CD14-positive monocyte (primary cell): Measurements from ENCODE around the gene ZNF57. TPM values are rescaled to one million over a fixed set of nuclear protein-coding genes. Genes with fewer than 3 reads are reported as not detected.

Experiments used
- DNase-seq, 3 donors: peaks; one replicate each; pipeline ENCODE4 v3.0.0-alpha.2; 2011 to 2022
- H2AFZ ChIP-seq: 2 replicates; pipeline ENCODE4 v1.6.0; 2012; ENCODE audit warnings: mild to moderate bottlenecking, low read depth, low read length, inconsistent platforms; ENCODE audit not compliant: insufficient read depth, poor library complexity, severe bottlenecking
- H3K27ac ChIP-seq, 2 donors: 1 replicate in 1 of 2; 2 replicates in 1 of 2; pipeline ENCODE4 v1.5.1; 2012 to 2013; ENCODE audit warnings: low read length in 2 of 2, control low read depth in 1 of 2, inconsistent platforms in 1 of 2, low read depth in 1 of 2, mild to moderate bottlenecking in 1 of 2
- H3K27me3 ChIP-seq, 2 donors: one replicate each; pipeline versions ENCODE4 v1.6.0 to v1.6.1; 2011 to 2013; ENCODE audit warnings: low read length in 2 of 2; ENCODE audit not compliant: control insufficient read depth in 2 of 2, insufficient read depth in 2 of 2
- H3K36me3 ChIP-seq, 2 donors: replicated peaks in 1 of 2; 1 replicate in 1 of 2; 2 replicates in 1 of 2; pipeline versions ENCODE4 v1.5.1 to v1.6.1; 2012 to 2013; ENCODE audit warnings: low read length in 2 of 2, control low read depth in 1 of 2, inconsistent platforms in 1 of 2, mild to moderate bottlenecking in 1 of 2; ENCODE audit not compliant: insufficient read depth in 2 of 2, control insufficient read depth in 1 of 2
- H3K4me1 ChIP-seq, 2 donors: 1 replicate in 1 of 2; 2 replicates in 1 of 2; pipeline versions ENCODE4 v1.5.1 to v1.6.1; 2012 to 2013; ENCODE audit warnings: low read length in 2 of 2, control low read depth in 1 of 2, inconsistent platforms in 1 of 2, mild to moderate bottlenecking in 1 of 2, moderate library complexity in 1 of 2; ENCODE audit not compliant: insufficient read depth in 2 of 2, control insufficient read depth in 1 of 2
- H3K4me2 ChIP-seq: replicated peaks from 2 replicates; pipeline ENCODE3; 2012; ENCODE audit warnings: low read length, moderate library complexity, mild to moderate bottlenecking; ENCODE audit not compliant: poor library complexity, severe bottlenecking; ENCODE audit errors: extremely low read depth
- H3K4me3 ChIP-seq, 3 experiments: fragments of 200-600 bp in 1 of 3; sonication (generic) in 1 of 3; replicated peaks in 1 of 3; 1 replicate in 2 of 3; 2 replicates in 1 of 3; pipeline ENCODE4 v1.5.1; 2011 to 2013; ENCODE audit warnings: low read length in 3 of 3, mild to moderate bottlenecking in 3 of 3, control low read depth in 2 of 3, low read depth in 2 of 3, inconsistent platforms in 1 of 3, moderate library complexity in 1 of 3
- H3K79me2 ChIP-seq: 2 replicates; pipeline ENCODE4 v1.6.0; 2012; ENCODE audit warnings: mild to moderate bottlenecking, control low read depth, inconsistent platforms, low read length, moderate library complexity; ENCODE audit not compliant: insufficient read depth
- H3K9ac ChIP-seq: 2 replicates; pipeline ENCODE4 v1.6.0; 2017; ENCODE audit warnings: low read length, mild to moderate bottlenecking; ENCODE audit not compliant: insufficient read depth, poor library complexity, severe bottlenecking
- H3K9me3 ChIP-seq, 2 donors: replicated peaks in 1 of 2; 1 replicate in 1 of 2; 2 replicates in 1 of 2; pipeline versions ENCODE4 v1.5.1 to v1.6.1; 2012 to 2013; ENCODE audit warnings: low read length in 2 of 2, control low read depth in 1 of 2; ENCODE audit not compliant: control insufficient read depth in 1 of 2, insufficient read depth in 1 of 2
- H4K20me1 ChIP-seq: 2 replicates; pipeline ENCODE4 v1.6.0; 2012; ENCODE audit warnings: mild to moderate bottlenecking, low read length, control low read depth, moderate library complexity; ENCODE audit not compliant: insufficient read depth
- H3K27ac Mint-ChIP-seq, 7 donors: one replicate each; pipeline ENCODE4 v1.8.0; 2020; ENCODE audit warnings: mild to moderate bottlenecking in 7 of 7, mixed read lengths in 7 of 7, moderate library complexity in 6 of 7, inconsistent platforms in 2 of 7
- H3K27me3 Mint-ChIP-seq, 3 donors: one replicate each; pipeline ENCODE4 v1.8.0; 2021 to 2022; ENCODE audit warnings: low read depth in 3 of 3, mild to moderate bottlenecking in 3 of 3, mixed read lengths in 3 of 3, moderate library complexity in 3 of 3, inconsistent platforms in 1 of 3
- H3K36me3 Mint-ChIP-seq, 2 donors: one replicate each; pipeline ENCODE4 v1.8.0; 2020; ENCODE audit warnings: mixed read lengths in 2 of 2, inconsistent platforms in 1 of 2, mild to moderate bottlenecking in 1 of 2
- H3K4me1 Mint-ChIP-seq: one replicate; pipeline ENCODE4 v1.8.0; 2020; ENCODE audit warnings: mild to moderate bottlenecking, mixed read lengths
- H3K4me3 Mint-ChIP-seq, 2 donors: one replicate each; pipeline ENCODE4 v1.8.0; 2020; ENCODE audit warnings: mild to moderate bottlenecking in 2 of 2, mixed read lengths in 2 of 2, moderate library complexity in 1 of 2
- H3K9me3 Mint-ChIP-seq, 7 donors: one replicate each; pipeline ENCODE4 v1.8.0; 2020 to 2022; ENCODE audit warnings: mixed read lengths in 7 of 7, mild to moderate bottlenecking in 6 of 7, moderate library complexity in 6 of 7, inconsistent platforms in 2 of 7
- WGBS: methylation state at CpG from one replicate; pipeline ENCODE4 v1.1.5; 2013; ENCODE audit warnings: missing lambda C conversion rate; ENCODE audit not compliant: insufficient coverage; 5-methylcytosine and 5-hydroxymethylcytosine counted together
- intact Hi-C, 2 donors: fragments of 100-400 bp; cut with micrococcal nuclease; formaldehyde crosslinking; loops; one replicate each; pipeline versions ENCODE4 v1.15.0 to v1.15.1; 2023
- polyA plus RNA-seq, 3 donors: library from polyadenylated mRNA; depleted of rRNA in 1 of 3; unstranded in 2 of 3; stranded (reverse) in 1 of 3; fragments of 300-500 nt in 2 of 3; fragments of >200 nt in 1 of 3; fragmentation: Illumina TruSeq in 2 of 3; gene quantifications; 1 replicate in 2 of 3; 2 replicates in 1 of 3; pipeline ENCODE4 v1.2.3, GENCODE V29; 2012 to 2021
- TF ChIP-seq, protein P1 (sequence below): fragments of 200-600 bp; IDR thresholded peaks from one replicate; pipeline ENCODE4 v1.8.0; 2022; ENCODE audit warnings: antibody characterized with exemption, mild to moderate bottlenecking

ZNF57 gene
- polyA plus RNA-seq, 3 donors = 1.4 to 2.1 (median 1.9) TPM

DNA sequence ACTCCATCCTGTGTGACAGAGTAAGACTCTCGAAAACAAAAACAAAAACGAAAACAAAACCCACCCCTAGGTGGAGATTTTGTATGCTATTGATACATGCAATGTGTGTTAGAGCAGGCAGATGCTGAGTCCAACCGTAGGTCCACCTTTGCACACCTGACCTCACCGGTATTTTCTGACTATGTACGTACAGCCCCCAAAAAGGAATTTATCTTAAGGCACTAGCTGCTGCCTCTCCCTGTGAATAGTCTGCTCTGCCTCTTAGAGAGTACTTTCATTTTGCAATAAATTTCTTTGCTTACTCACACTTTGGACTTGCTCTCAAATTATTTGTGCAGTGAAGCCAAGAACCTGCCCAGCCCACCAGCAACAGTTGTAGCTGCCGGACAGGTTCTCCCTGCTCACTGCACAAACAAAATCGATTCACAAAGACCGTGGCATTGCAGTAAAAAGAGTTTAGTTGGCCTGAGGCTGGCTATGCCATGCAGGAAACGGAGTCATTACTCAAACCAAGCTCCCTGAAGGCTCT is 52.3 kb downstream of the ZNF57 start:
- Histone ChIP-seq H3K36me3 (no peaks in the 10 kb centered on the region), H3K4me2 (no peak overlapping the region), H3K9ac (no peak overlapping the region), H4K20me1 (no peaks in the 10 kb centered on the region), H3K27me3 (no peaks in the 10 kb centered on the region), H3K4me1 (peaks cover 14 to 15% of the 10 kb centered on the region in 2 donors), H3K79me2 (peaks cover 16% of the 10 kb centered on the region), H3K4me3 (no peak overlapping the region), H2AFZ (no peak overlapping the region), H3K9me3 (no peaks in the 10 kb centered on the region), H3K27ac (no peak overlapping the region)
- TF ChIP-seq, protein P1, sequence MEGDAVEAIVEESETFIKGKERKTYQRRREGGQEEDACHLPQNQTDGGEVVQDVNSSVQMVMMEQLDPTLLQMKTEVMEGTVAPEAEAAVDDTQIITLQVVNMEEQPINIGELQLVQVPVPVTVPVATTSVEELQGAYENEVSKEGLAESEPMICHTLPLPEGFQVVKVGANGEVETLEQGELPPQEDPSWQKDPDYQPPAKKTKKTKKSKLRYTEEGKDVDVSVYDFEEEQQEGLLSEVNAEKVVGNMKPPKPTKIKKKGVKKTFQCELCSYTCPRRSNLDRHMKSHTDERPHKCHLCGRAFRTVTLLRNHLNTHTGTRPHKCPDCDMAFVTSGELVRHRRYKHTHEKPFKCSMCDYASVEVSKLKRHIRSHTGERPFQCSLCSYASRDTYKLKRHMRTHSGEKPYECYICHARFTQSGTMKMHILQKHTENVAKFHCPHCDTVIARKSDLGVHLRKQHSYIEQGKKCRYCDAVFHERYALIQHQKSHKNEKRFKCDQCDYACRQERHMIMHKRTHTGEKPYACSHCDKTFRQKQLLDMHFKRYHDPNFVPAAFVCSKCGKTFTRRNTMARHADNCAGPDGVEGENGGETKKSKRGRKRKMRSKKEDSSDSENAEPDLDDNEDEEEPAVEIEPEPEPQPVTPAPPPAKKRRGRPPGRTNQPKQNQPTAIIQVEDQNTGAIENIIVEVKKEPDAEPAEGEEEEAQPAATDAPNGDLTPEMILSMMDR = no peak
- Mint-ChIP-seq H3K27ac (no peak overlapping the region), H3K4me1 (peaks cover 12% of the 10 kb centered on the region), H3K27me3 (peaks cover 2 to 6% (median 6%) of the 10 kb centered on the region in 3 donors), H3K9me3 (peaks cover 0 to 5% (median 0%) of the 10 kb centered on the region in 7 donors), H3K36me3 (peaks cover 2 to 3% of the 10 kb centered on the region in 2 donors), H3K4me3 (no peak overlapping the region)
- DNase-seq = no peak
- WGBS = 95% methylated on average over 3 of the region's 9 CpGs
- intact Hi-C loops = loop anchor here in 1 of 2 donors (10.0 kb wide), 1 partner anchor 152 kb away; no protein-coding TSS in a partner anchor

DNA sequence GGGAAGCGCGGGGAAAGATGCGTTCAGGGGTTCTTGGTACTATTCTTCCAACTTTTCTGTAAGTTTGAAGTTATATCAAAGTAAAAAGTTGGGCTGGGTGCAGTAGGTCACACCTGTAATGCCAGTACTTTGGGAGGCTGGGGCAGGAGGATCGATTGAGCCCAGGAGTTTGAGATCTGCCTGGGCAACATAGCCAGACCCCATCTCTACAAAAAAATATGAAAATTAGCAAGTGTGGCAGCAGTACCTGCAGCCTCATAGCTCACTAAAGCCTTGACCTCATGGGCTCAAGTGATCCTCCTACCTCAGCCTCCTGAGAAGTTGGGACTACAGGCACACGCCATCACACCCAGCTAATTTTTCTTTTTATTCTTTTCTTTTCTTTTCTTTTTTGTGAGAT is 56.4 kb downstream of the ZNF57 start:
- intact Hi-C loops = loop anchor here in 1 of 2 donors (10.0 kb wide), 1 partner anchor 148 kb away; no protein-coding TSS in a partner anchor

More for the DNA sequence above, 56.4 kb downstream of the ZNF57 start:
- TF ChIP-seq, protein P1 = no peak
- H3K27ac ChIP-seq = no peak overlapping the region
- no peaks in the 10 kb centered on the region for H3K36me3 Mint-ChIP-seq
- no peak overlapping the region for H3K27ac Mint-ChIP-seq
- H3K4me1 Mint-ChIP-seq = peaks cover 4% of the 10 kb centered on the region
- no peaks in the 10 kb centered on the region for H3K36me3 ChIP-seq
- H3K9me3 Mint-ChIP-seq = peaks cover 0 to 2% (median 0%) of the 10 kb centered on the region in 7 donors
- H3K4me1 ChIP-seq = peaks cover 0 to under 1% of the 10 kb centered on the region in 2 donors
- H3K4me2 ChIP-seq = no peak overlapping the region
- no peaks in the 10 kb centered on the region for H3K79me2 ChIP-seq
- DNase-seq = no peak
- no peaks in the 10 kb centered on the region for H4K20me1 ChIP-seq
- peaks cover 2 to 11% (median 8%) of the 10 kb centered on the region in 3 donors for H3K27me3 Mint-ChIP-seq
- no peaks in the 10 kb centered on the region for H3K9me3 ChIP-seq
- H3K27me3 ChIP-seq = no peaks in the 10 kb centered on the region
- H2AFZ ChIP-seq = no peak overlapping the region
- H3K9ac ChIP-seq = no peak overlapping the region
- WGBS = no CpG with 5 or more reads among the region's 5 CpGs
- H3K4me3 ChIP-seq = no peak overlapping the region
- H3K4me3 Mint-ChIP-seq = no peak overlapping the region
